GM19395 (cell line): ENCODE data around the gene STX1B.
"Not testable (repeated sequence)": the region's sequence is repeated elsewhere in the genome, so short reads cannot be mapped to it uniquely, and the experiment has no call there.

Source experiments
- ATAC-seq: cut with Tn5 transposase; IDR thresholded peaks from one replicate; pipeline ENCODE4 v1.9.1; 2021; ENCODE audit warnings: mild to moderate bottlenecking, moderate library complexity; ENCODE audit not compliant: unreplicated experiment

The STX1B gene

DNA sequence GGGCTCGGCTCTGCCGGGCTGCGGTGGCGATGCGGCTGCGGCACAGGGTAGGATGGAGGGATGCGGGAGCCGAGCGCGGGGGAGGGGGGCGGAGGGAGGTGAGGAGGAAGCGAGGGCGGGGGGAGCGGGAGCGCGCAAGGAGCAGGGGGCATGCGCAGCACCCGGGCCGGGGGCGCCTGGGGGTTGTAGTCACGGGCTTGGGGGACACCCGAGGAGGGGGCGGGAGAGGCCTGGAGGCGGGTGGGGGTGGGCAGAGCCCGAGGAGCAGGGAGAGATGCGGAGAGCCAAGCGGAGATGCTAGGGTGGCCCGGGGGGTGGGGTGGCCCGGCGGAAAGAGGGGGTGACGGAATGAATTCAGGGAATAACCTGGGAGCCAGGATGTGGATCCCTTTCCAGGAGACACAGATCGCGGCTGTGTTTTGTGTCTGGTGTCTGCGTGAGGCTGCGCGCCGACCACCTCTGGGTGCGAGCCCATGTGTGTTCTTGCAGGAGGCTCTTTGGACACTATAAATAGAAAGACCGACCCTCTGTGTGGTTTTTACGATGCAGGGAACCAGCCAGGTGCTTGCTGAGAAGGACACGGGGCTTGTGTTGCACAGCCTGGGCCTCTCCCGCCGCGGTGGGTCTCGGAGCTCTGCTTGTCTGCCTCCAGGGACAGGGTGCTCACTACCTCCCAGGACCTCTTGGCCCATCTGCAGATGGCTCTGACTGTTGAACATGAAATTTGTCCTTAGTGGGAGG, at the start of gene STX1B:
Gene STX1B (minus strand): TSS at position 54 of the 741 bp plus-strand sequence. CDS start 242 bp downstream, outside the sequence.
- no peak for ATAC-seq

GRCh38 chr16:31055613-31056012, 45.2 kb upstream of the STX1B start:
- no peak for ATAC-seq

DNA sequence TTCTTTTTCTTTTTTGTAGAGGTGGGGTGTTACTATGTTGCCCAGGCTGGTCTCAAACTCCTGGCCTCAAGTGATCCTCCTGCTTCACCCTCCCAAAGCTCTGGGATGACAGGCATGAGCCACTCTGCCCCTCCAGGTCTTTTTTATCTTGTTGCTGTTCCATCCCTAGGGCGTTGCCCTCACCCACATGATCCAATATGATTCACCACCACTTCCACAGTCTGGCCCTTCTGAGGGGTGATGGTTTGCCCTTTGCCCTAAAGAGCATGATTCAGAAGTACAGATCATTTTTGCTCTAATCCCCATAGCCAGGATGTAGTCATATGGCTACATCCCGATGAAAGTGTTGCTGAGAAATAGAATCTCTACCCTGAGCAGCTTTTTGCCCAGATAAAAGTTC, 41.7 kb upstream of the STX1B start:
- no peak for ATAC-seq

DNA sequence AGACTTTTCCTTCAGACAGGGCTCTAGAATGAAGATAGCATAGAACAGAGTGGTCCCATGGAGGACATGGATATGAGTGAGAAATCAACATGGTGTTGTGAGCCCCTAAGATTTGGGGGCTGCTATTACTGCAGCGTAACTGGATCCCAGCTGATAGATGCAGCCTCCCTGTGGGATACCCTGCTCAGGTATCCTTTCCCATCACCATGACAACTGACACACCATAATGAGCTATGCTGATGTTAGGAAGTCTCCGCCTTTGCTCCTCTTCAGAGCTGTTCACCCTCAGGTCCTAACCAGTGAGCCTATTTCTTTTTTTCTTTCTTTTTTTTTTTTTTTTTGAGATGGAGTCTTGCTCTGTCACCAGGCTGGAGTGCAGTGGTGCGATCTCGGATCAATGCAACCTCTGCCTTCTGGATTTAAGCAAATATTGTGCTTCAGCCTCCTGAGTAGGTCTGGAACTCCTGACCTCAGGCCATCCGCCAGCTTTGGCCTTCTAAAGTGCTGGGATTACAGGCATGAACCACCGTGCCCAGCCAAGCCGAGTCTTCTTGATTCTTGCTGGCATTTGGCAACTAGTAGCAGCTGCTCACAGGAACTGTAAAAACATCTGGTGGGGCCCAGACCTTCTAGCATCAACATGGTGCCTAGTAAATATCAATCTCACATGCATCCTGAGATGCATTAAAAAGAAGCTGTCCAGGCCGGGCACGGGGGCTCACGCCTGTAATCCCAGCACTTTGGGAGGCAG, 40.0 kb upstream of the STX1B start:
- ATAC-seq: no peak

- ATAC-seq: no peak
Measured at GRCh38 chr16:31043898-31044481, 33.6 kb upstream of the STX1B start.

GRCh38 chr16:31043352-31043751, 32.9 kb upstream of the STX1B start:
- no peak for ATAC-seq

GRCh38 chr16:31042866-31043265, 32.4 kb upstream of the STX1B start:
- no peak for ATAC-seq

- ATAC-seq: no peak
Measured at GRCh38 chr16:31038993-31039392, 28.6 kb upstream of the STX1B start.

GRCh38 chr16:31036691-31037090, 26.3 kb upstream of the STX1B start:
- no peak for ATAC-seq

GRCh38 chr16:31033709-31034492, 23.5 kb upstream of the STX1B start:
- ATAC-seq: peak; percentile 50

DNA sequence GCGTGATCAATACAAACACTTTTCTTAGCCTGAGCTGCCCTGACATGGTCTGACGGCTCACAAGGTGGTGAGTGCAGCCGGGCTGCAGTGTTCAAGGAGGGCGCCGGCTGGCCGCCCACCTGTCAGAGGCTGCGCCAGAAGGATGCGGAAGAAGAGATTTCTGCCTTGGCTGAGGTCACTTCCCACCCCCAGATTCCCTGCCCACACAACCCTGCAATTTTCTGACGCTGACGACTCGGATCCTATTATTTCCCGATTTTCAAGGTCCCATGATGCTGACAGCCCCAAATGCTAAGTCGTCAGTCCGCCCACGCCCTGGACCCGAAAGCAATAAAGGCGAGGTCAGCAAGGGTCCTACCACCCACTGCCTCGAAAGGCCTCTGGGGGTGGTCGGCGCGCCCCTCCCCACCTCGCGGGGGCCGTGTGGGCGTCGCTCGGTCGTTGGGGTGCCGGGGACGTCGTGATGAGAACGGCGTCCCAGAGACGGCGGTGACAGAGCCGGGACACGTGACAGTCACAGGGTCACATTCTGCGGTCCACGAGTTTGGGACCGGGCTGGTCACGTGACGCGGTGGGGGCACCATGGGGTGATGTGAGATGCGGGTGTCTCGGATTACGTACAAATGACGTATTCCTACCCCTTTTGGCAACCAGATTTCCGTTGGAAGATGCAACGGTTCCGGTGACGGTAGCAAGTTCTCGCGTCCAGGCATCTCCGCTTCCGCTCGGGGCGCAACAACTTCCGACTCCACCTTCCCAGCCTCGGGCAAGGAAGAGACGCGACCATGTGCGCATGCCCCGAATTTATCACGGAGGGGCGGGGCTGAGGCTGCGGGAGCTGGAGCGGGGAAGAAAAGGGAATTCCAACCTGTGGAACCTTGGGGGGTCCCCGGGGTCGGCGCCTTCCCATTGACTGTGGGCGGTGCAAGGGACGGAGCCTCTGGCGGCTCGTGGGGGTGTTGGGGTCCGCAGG, 22.6 kb upstream of the STX1B start, which contains the start of gene STX4:
Gene STX4 (plus strand): TSS at position 823 of the 973 bp plus-strand sequence. CDS start 248 bp downstream, outside the sequence.
- ATAC-seq: peak; percentile 83

DNA sequence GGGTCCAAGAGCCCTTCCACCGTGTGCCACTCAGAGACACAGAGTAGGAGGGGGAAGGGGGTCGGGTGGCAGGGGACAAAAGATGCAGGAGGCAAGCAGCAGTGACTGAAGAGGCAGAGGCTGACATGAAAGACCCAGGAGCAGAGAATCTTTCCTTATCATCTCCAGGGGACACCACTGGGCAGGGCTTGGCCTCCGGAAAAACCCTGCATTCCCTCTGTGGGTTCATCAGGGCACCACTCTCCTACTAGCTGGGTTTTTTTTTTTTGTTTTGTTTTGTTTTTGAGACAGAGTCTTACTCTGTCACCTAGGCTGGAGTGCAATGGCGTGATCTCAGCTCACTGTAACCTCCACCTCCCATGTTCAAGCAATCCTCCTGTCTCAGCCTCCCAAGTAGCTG, 20.8 kb upstream of the STX1B start:
- no peak for ATAC-seq

GRCh38 chr16:31029272-31029671, 18.8 kb upstream of the STX1B start:
- no peak for ATAC-seq

DNA sequence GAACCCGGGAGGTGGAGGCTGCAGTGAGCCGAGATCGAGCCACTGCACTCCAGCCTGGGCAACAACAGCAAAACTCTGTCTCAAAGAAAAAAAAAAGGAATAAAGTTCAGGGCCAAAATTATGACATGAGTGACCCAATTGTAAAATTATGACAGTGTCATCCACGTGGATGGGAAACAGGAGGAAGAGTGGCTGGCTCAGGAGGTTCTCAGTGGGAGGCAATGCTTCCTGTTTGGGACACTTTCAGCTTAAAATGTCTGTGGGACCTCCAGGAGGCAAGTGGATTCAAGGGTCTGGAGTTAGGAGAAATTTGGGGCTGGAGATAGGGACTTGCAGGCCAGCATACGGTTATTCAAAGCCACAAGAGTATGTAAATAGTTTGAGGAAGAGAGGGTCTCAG, 14.9 kb upstream of the STX1B start:
- no peak for ATAC-seq

DNA sequence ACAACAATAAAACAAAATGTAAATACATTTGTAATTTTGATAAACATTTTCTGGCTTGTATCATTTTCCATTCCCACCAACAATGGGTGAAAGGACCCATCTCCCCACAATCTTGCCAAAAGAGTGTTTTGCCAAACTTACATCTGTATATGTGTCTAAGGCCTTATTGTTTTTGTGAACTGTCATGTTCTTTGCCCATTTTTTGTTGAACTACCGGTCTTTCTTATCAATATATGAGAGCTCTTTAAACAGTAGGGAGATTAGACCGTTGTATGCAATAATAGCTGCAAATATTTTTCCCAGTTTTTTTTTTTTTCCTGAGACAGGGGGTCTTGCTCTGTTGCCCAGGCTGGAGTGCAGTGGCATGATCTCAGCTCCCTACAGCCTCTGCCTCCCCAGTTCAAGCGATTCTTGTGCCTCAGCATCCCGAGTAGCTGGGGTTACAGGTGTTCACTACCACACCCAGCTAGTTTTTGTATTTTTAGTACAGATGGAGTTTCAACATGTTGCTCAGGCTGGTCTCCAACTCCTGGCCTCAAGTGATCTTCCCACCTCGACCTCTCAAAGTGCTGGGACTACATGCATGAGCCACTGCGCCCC, 13.3 kb upstream of the STX1B start:
- ATAC-seq: no peak

DNA sequence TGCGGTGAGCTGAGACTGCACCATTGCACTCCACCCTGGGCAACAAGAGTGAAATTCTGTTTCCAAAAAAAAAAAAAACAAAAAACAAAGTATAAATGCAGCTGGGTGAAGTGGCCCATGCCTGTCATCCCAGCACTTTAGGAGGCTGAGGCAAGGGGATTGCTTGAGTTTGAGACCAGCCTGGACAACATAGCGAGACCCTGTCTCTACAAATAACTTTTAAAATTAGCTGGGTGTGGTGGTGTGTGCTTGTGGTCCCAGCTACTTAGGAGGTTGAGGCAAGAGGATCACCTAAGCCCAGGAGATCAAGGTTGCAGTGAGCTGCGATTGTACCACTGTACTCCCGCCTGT, 12.8 kb upstream of the STX1B start:
- no peak for ATAC-seq

GRCh38 chr16:31022544-31023251, 12.3 kb upstream of the STX1B start:
- ATAC-seq: no peak

- no peak for ATAC-seq
Measured at GRCh38 chr16:31020536-31020935, 10.1 kb upstream of the STX1B start.

GRCh38 chr16:31017756-31018155, 7.3 kb upstream of the STX1B start:
- ATAC-seq: not testable (repeated sequence)
